ENCODE measurements around the gene SLC39A11.

The SLC39A11 gene

DNA sequence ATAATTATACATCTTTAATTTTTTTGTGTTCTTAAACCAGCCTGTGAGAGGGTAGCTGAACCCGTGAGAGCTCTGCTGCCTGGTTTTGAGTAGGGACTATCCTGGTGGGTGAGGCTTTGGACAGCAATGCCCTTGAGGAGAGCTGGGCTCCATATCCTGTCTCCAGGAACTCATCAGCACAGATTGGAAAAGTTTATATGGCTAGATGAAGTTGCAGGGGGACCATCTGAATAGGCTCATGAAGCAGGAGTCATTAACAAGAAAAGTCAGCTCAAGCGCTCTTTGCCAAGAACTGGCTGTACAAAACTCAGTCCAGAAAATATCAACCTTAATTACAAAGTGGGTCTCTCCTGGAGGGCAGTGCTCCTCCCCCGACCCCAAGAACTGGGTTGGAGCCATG lies 38.5 kb upstream of the SLC39A11 start:
- Histone ChIP-seq H3K9ac (no peak overlapping the region), H4K20me1 (no peaks in the 10 kb centered on the region), H3K27ac (no peak overlapping the region), H3K4me1 (peaks cover 43% of the 10 kb centered on the region), H3K27me3 (no peaks in the 10 kb centered on the region), H3K36me3 (no peaks in the 10 kb centered on the region), H3K4me3 (no peak overlapping the region), H3K9me3 (no peaks in the 10 kb centered on the region), H3K4me2 (peak overlapping the region; percentile 79)
- no peak for TF ChIP-seq Cebpa-rat (IDR thresholded peaks at IDR 0.05)

DNA sequence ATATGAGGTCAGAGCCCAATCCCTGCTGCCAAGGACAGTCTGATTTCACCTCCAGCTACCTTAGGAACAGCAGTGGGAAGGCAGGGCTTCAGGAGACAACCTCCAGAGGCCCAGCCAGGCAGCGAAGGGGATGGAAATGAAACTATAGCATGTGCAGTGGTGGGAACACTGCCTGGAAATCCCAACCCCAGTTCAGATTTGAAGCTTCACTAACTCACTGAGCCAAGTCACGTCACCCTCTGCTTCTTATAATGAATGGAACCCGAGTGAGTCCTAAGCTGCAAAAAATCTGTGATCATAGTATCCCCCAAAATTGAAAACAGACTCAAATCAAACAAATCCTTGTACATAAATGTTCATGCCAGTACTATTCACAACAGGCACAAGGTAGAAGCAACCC lies 36.0 kb upstream of the SLC39A11 start:
- Histone ChIP-seq H3K27me3 (no peaks in the 10 kb centered on the region), H3K9ac (no peak overlapping the region), H3K4me1 (peaks cover 56% of the 10 kb centered on the region), H3K9me3 (no peaks in the 10 kb centered on the region), H4K20me1 (no peaks in the 10 kb centered on the region), H3K27ac (no peak overlapping the region), H3K4me2 (no peak overlapping the region), H3K4me3 (no peak overlapping the region), H3K36me3 (no peaks in the 10 kb centered on the region)
- TF ChIP-seq Cebpa-rat (IDR thresholded peaks at IDR 0.05): no peak

DNA sequence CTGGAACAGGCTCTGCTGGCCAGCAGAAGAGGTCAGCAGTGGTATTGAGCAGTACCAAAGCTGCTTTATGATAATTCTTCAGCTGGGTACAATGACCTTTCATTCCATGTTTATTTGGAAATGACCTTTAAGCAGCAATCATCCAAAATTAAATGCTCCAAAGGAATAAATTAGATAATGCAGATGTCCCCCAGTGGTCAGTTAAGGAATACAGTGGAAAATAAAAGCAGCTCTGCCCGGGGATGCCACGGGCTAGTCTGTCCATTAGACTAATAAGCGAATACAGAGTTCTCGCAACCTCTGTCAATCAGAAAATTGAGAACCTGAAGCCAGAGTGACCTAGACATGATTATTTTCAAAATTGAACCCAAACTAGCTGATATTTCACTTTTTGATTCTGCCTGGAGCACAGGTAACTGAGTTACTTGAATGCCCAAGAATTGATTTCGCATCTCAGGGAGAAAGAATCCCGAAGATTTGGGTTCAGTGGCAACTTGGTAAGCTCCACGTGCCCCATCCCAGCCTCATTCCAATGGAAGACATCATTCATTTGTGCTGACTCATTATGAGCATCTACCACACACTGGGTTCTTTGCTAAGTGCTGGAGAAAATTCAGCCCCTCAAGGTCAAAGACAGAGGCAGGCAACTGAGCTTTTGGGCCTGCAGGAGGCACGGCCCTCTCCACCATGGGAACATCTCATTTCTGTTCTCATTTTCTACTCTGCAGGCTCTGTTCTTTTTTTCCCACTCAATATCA lies 34.4 kb upstream of the SLC39A11 start:
- no peak overlapping the region for H3K9ac ChIP-seq
- H3K27ac ChIP-seq: no peak overlapping the region
- H3K9me3 ChIP-seq: no peaks in the 10 kb centered on the region
- peaks cover 53% of the 10 kb centered on the region for H3K4me1 ChIP-seq
- no peak overlapping the region for H3K4me3 ChIP-seq
- TF ChIP-seq Cebpa-rat (IDR thresholded peaks at IDR 0.05): no peak
- no peak overlapping the region for H3K4me2 ChIP-seq
- no peaks in the 10 kb centered on the region for H4K20me1 ChIP-seq
- no peaks in the 10 kb centered on the region for H3K27me3 ChIP-seq
- H3K36me3 ChIP-seq: no peaks in the 10 kb centered on the region

DNA sequence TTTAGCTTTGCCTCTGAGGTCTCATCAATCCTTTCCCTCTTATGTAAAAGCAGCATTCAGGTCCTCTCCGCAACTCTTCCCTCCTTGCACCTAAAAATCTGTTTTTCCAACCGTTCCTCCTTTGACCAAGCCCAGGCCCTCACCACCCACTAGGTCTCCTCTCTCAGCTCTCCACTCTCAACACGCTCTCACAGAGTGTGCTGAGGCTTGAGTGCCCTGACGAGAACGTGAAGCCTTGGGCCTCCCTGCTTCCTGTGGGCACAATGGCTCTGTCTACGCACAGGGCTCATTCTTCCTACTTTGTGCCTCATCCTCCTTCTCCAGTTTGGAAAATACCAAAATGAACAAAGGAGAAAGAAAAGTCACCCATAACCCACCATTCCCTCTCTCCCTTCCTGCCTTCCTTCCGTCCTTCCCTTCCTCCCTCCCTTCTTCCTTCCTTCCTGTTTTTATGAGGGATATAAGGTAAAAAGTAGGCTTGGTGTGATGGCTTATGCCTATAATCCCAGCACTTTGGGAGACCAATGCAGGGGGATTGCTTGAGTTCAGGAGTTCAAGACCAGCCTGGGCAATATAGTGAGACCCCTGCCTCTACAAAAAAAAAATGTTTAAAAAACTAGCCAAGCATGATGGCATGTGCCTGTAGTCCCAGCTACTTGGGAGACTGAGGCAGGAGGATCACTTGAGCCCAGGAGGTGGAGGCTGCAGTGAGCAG lies 31.3 kb upstream of the SLC39A11 start:
- Histone ChIP-seq H3K9ac (no peak overlapping the region), H4K20me1 (no peaks in the 10 kb centered on the region), H3K27me3 (no peaks in the 10 kb centered on the region), H3K36me3 (no peaks in the 10 kb centered on the region), H3K27ac (peak overlapping the region; percentile 31; the same call in 1 of the 2 replicates), H3K4me1 (peaks cover 64% of the 10 kb centered on the region), H3K4me2 (peak overlapping the region; percentile 59), H3K9me3 (no peaks in the 10 kb centered on the region), H3K4me3 (no peak overlapping the region)
- TF ChIP-seq Cebpa-rat (IDR thresholded peaks at IDR 0.05): no peak

DNA sequence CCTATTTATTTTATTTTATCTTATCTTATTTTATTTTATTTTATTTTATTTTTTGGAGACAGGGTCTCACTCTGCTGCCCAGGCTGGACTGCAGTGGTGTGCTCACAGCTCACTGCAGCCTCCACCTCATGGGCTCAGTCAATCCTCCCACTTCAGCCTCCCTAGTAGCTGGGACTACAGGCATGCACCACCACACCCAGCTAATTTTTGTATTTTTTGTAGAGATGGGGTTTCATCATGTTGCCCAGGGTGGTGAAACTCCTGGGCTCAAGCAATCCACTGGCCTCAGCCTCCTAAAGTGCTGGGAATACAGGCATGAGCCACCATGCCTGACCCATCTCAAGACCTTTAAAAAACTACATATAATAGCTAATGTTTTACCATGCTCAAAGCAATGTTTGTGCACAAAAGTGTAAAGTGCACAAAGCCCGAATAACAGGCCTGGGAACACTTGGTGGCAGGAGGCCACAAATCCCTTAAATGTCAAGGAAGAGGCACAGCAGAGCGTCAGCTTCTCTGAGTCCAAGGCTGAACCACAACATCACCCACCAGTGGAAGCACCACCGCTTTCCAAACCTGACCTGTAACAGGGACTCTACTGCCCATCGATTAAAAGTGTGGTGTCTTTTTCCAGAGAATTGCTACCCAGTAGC lies 30.6 kb upstream of the SLC39A11 start:
- H3K27me3 ChIP-seq: no peaks in the 10 kb centered on the region
- H3K9ac ChIP-seq: no peak overlapping the region
- TF ChIP-seq Cebpa-rat (IDR thresholded peaks at IDR 0.05): no peak
- peak overlapping the region; percentile 59 for H3K4me2 ChIP-seq
- H3K9me3 ChIP-seq: no peaks in the 10 kb centered on the region
- no peaks in the 10 kb centered on the region for H4K20me1 ChIP-seq
- no peaks in the 10 kb centered on the region for H3K36me3 ChIP-seq
- H3K4me3 ChIP-seq: no peak overlapping the region
- H3K4me1 ChIP-seq: peaks cover 71% of the 10 kb centered on the region
- peak overlapping the region; percentile 31; the same call in 1 of the 2 replicates for H3K27ac ChIP-seq

DNA sequence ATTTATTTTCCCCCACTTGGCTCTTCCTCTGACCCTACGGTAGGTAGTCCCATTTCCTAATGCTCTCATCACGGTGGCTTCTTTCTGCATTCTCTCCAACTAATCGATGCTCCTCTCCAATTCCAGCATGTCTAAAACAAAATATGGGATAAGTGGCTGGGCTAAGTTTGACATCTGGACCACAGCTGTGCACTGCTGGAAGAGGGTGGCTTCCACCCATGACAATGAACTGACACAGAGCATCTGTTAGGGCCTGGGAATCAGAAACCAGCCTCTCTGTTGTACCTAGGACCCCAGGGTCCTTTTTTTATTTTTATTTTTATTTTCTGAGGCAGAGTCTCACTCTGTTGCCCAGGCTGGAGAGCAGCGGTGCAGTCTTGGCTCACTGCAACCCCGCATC lies 29.0 kb upstream of the SLC39A11 start:
- H3K4me2 ChIP-seq: no peak overlapping the region
- H3K36me3 ChIP-seq: no peaks in the 10 kb centered on the region
- no peaks in the 10 kb centered on the region for H3K27me3 ChIP-seq
- no peak overlapping the region for H3K9ac ChIP-seq
- no peaks in the 10 kb centered on the region for H3K9me3 ChIP-seq
- TF ChIP-seq Cebpa-rat (IDR thresholded peaks at IDR 0.05): no peak
- peaks cover 76% of the 10 kb centered on the region for H3K4me1 ChIP-seq
- 0 out of 2 replicates have a peak overlapping the region, but pooled peaks have one; percentile 22 for H3K27ac ChIP-seq
- H4K20me1 ChIP-seq: no peaks in the 10 kb centered on the region
- H3K4me3 ChIP-seq: no peak overlapping the region

DNA sequence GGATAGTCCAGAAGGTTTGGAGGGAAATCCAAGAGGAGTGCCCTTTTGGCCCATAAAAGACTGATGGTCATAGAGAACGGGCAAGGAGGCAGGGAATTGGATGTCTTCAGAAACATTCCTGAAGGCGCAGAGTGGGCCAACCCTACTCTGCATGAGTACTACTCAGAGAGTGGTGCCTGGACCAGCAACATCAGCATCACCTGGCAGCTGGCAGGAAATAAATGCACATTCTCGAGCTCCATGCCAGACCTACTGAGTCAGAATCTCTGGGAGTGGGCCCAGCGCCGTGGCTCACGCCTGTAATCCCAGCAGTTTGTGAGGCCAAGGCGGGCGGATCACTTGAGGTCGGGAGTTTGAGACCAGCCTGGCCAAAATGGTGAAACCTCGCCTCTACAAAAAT lies 27.1 kb upstream of the SLC39A11 start:
- no peaks in the 10 kb centered on the region for H3K36me3 ChIP-seq
- H3K27ac ChIP-seq: no peak overlapping the region; the same call in 1 of the 2 replicates
- no peak overlapping the region for H3K9ac ChIP-seq
- no peak for TF ChIP-seq Cebpa-rat (IDR thresholded peaks at IDR 0.05)
- no peaks in the 10 kb centered on the region for H3K27me3 ChIP-seq
- H3K4me2 ChIP-seq: peak overlapping the region; percentile 66
- no peak overlapping the region for H3K4me3 ChIP-seq
- H3K4me1 ChIP-seq: peaks cover 59% of the 10 kb centered on the region
- H4K20me1 ChIP-seq: no peaks in the 10 kb centered on the region
- peaks cover 9% of the 10 kb centered on the region; the same call in 1 of the 2 replicates for H3K9me3 ChIP-seq

DNA sequence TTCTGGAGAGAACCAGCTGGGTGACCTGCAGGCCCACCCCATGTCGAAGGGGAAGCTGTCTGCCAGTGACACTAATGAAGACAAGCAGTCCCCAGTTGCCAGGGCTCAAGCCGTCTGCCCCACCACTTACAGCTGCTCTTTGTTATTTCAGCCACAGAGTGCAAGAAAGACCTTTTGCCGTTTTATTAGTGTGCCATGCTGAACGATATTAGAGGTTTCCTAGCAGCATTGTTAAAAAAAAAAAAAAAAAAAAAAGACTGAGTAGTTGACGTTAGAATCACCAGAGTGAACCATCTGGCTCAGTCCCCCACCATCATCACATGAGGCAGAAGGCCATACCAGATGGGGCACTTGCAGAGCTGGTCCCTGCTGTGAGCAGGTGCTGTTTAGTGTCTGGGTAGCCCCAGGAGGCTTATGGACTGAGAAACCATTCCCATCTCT lies 26.5 kb upstream of the SLC39A11 start:
- Histone ChIP-seq H3K27me3 (no peaks in the 10 kb centered on the region), H3K4me3 (no peak overlapping the region), H4K20me1 (no peaks in the 10 kb centered on the region), H3K27ac (peak overlapping the region; percentile 46), H3K9ac (no peak overlapping the region), H3K4me1 (peaks cover 52% of the 10 kb centered on the region), H3K4me2 (peak overlapping the region; percentile 66), H3K36me3 (no peaks in the 10 kb centered on the region), H3K9me3 (peaks cover 11% of the 10 kb centered on the region; the same call in 1 of the 2 replicates)
- TF ChIP-seq Cebpa-rat (IDR thresholded peaks at IDR 0.05): no peak

DNA sequence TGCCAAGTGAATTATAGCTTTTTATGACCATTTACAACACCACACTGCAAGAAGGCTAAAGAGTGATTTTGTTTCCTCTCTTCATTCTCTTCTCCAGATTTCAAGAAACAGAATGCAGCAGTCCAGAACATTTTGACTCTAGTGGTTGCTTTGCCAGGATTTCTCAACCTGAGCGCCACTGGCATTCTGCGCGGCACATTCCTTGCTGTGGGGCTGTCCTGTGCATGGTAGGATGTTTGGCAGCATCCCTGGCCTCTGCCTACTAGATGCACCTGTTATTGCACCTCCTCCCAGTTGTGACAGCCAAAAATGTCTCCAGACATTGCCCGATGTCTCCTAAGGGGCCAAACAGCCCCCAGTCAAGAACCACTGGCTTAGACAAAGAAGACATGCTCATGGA lies 25.7 kb upstream of the SLC39A11 start:
- Histone ChIP-seq H3K27me3 (no peaks in the 10 kb centered on the region), H3K9me3 (peaks cover 11% of the 10 kb centered on the region; the same call in 1 of the 2 replicates), H3K4me3 (no peak overlapping the region), H3K36me3 (no peaks in the 10 kb centered on the region), H4K20me1 (no peaks in the 10 kb centered on the region), H3K9ac (no peak overlapping the region; the same call in 1 of the 2 replicates), H3K27ac (peak overlapping the region; percentile 46), H3K4me1 (peaks cover 44% of the 10 kb centered on the region), H3K4me2 (peak overlapping the region; percentile 66)
- no peak for TF ChIP-seq Cebpa-rat (IDR thresholded peaks at IDR 0.05)

Data from BLaER1 (cell line).